ENCODE measurements around the gene PSMA5. TPM values are rescaled to one million over a fixed set of nuclear protein-coding genes. Genes with fewer than 3 reads are reported as not detected.

PSMA5 gene
- total RNA-seq, 2 experiments from 2014 or later: 53.3 to 152 TPM

GRCh38 chr1:109425391-109426280, 612 bp downstream of the PSMA5 start:
- Histone ChIP-seq H3K9me3 (ENCODE audit: low read length) (no peaks in the 10 kb centered on the region), H3K4me3 (ENCODE audit: low read depth, low read length, poor library complexity, severe bottlenecking) (peak overlapping the region; percentile 97), H2AFZ (ENCODE audit: low read length) (peak overlapping the region; percentile 26; the same call in 1 of the 2 replicates), H3K9me2 (ENCODE audit: insufficient read depth, low read length) (no peaks in the 10 kb centered on the region), H3K36me3 (ENCODE audit: insufficient read depth, low read length) (peaks cover 37% of the 10 kb centered on the region), H3K27ac (ENCODE audit: low read depth, low read length, poor library complexity, severe bottlenecking) (peak overlapping the region; percentile 85), H4K20me1 (ENCODE audit: insufficient read depth, low read length) (peaks cover 8% of the 10 kb centered on the region; the same call in 1 of the 2 replicates), H3K4me2 (ENCODE audit: low read length) (peak overlapping the region; percentile 99), H3K4me1 (ENCODE audit: insufficient read depth, low read length, poor library complexity, severe bottlenecking) (peaks cover 25% of the 10 kb centered on the region), H3K79me2 (ENCODE audit: insufficient read depth, low read depth, low read length) (peaks cover 60% of the 10 kb centered on the region)
- ChIA-PET POLR2A (interaction anchor here (0.6 to 1.9 kb wide), 14 partner anchors 8 to 334 kb away, joined by 3 to 5 read pairs (median 4); partner anchors contain the start of genes PSRC1, SARS1 and SORT1), CTCF (ENCODE audit: unreplicated experiment) (interaction anchor here (0.6 to 1.5 kb wide), 2 partner anchors 58 to 1066 kb away, joined by 3 to 13 read pairs; partner anchors contain the start of gene ATXN7L2)
- DNase-seq (ENCODE audit: low spot score): peak; percentile 75
- no peak for TF ChIP-seq EZH2phosphoT487 (IDR thresholded peaks at IDR 0.05; ENCODE audit: borderline replicate concordance, low read depth, low read length)
- TF ChIP-seq CTCF (conservative IDR thresholded peaks at IDR 0.05; ENCODE audit: low read length): no peak
- intact Hi-C loops (cut with micrococcal nuclease; ENCODE audit: unreplicated experiment): loop anchor here (1.0 to 10.0 kb wide), 4 partner anchors 58 to 1247 kb away; partner anchors contain the start of genes ATXN7L2 and KCNA3
- TSS peak; percentile 88 for BruUV-seq (replicated peaks)

GRCh38 chr1:109423498-109423897, 2.8 kb downstream of the PSMA5 start:
- TF ChIP-seq EZH2phosphoT487 (IDR thresholded peaks at IDR 0.05; ENCODE audit: borderline replicate concordance, low read depth, low read length): no peak
- no peak for TF ChIP-seq CTCF (conservative IDR thresholded peaks at IDR 0.05; ENCODE audit: low read length)
- Histone ChIP-seq H3K9me3 (ENCODE audit: low read length) (no peaks in the 10 kb centered on the region), H3K79me2 (ENCODE audit: insufficient read depth, low read depth, low read length) (peaks cover 71% of the 10 kb centered on the region), H3K36me3 (ENCODE audit: insufficient read depth, low read length) (peaks cover 58% of the 10 kb centered on the region), H3K27ac (ENCODE audit: low read depth, low read length, poor library complexity, severe bottlenecking) (no peak overlapping the region), H3K4me3 (ENCODE audit: low read depth, low read length, poor library complexity, severe bottlenecking) (no peak overlapping the region), H4K20me1 (ENCODE audit: insufficient read depth, low read length) (peaks cover 8% of the 10 kb centered on the region; the same call in 1 of the 2 replicates), H2AFZ (ENCODE audit: low read length) (no peak overlapping the region), H3K9me2 (ENCODE audit: insufficient read depth, low read length) (no peaks in the 10 kb centered on the region), H3K4me1 (ENCODE audit: insufficient read depth, low read length, poor library complexity, severe bottlenecking) (peaks cover 25% of the 10 kb centered on the region), H3K4me2 (ENCODE audit: low read length) (peak overlapping the region; percentile 36)
- DNase-seq (ENCODE audit: low spot score): no peak
- POLR2A ChIA-PET: interaction anchor here (0.7 kb wide), 1 partner anchor 138 kb away, joined by 3 read pairs; no protein-coding TSS in a partner anchor
- BruUV-seq (replicated peaks): no TSS peak
- intact Hi-C loops (cut with micrococcal nuclease; ENCODE audit: unreplicated experiment): loop anchor here (10.0 kb wide), 1 partner anchor 319 kb away; no protein-coding TSS in a partner anchor
- CTCF ChIA-PET (ENCODE audit: unreplicated experiment): no interaction called here

Data from OCI-LY7 (cell line).